Measurements from ENCODE around the gene PTPRK.
"Not testable (repeated sequence)": the region's sequence is repeated elsewhere in the genome, so short reads cannot be mapped to it uniquely, and the experiment has no call there.

The PTPRK gene

DNA sequence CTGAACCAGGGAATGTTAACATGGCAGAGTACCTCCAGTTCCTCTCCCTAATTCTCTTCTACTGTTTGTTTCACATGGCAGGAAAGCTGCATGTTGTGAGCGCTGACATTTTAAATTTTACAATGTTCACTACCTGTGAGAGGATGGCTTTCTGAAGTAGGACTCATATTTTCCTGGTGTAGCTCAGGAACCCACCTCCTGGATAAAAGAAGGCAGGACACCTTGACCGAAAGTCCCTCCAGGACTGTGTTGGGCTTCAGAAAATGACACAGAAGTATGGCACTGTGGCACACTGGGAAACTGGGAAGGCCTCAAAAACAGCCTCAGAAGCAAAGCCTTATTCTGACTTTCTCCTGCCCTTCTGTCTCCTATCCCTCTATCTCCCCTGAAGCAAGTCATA, 33.3 kb downstream of the PTPRK start:
- DNase-seq, result no peak

GRCh38 chr6:128486580-128486979, 33.8 kb downstream of the PTPRK start:
- not testable (repeated sequence) for DNase-seq

DNA sequence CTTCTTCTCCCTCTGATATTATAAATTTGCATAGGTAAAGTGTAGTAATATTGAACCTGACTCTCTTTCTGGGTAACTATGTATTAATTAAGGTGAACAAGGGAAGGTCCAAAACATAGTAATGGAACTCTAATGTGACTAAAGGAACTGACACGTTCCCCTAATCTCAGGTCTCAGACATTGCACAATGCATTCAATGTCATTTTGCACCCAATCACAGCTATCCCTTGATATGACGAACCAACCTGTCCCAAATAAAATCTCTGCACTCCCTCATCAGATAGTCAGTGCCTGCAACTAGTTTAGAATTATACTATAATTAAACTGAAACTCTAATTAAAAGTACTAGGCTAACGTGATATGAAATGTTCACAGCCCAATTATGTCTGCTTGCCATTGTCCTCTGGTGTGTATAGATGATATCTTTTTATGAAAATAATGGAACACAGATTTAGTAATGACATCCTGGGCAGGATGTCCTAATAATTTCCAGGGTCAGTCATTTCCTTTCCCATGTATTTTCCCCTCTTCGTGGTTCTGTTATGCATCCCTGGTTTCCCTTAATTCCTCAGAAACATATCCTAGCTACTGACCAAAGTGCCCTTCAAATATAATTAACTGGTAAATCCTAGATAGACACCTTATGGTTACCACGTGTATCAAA, 36.8 kb downstream of the PTPRK start:
- no peak for DNase-seq

- no peak for DNase-seq
These were observed 37.8 kb downstream of the PTPRK start for GRCh38 chr6:128482642-128483041.

DNA sequence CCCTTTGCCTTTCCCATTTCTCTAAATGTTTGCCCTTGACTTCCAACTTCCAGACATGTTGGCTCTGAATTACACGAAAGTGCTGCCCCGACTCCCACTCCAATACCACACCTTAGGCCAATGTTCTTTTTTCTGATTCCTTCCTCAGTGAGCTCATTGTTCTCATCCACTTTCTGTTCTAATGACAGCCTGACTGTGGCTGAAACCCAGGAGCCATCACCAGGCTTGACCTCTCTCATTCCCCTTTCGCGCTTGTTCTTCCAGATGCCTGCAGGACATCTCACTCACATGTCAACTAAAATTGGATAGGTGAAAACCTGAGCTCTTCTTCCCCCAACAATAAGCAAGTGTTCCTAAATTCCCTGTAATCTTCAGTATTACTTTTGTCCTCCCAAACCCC, 40.4 kb downstream of the PTPRK start:
- DNase-seq, result no peak

GRCh38 chr6:128479048-128479666, 41.2 kb downstream of the PTPRK start:
- DNase-seq, result no peak

GRCh38 chr6:128478230-128479047, 42.0 kb downstream of the PTPRK start:
- no peak for DNase-seq

DNA sequence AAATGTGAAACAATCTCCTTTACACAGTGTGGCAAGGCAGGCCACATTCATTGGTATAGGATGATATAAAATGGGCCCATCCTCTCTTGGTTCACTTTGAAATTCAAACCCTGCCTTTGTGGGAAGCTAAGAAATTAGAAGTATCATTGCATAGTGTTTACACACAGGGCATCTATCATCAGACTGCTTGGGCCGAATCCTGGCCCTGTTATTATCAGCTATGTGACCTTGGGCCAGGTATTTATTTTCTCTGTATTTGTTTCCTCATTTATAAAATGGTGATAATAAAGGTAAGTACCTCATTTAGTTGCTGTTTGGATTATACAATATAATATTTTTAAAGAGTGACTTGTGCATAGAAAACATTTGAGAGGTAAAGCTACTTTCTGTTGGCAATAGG, 45.5 kb downstream of the PTPRK start:
- DNase-seq, result no peak

- DNase-seq, result no peak
These were observed 45.9 kb downstream of the PTPRK start for GRCh38 chr6:128474481-128474880.

DNA sequence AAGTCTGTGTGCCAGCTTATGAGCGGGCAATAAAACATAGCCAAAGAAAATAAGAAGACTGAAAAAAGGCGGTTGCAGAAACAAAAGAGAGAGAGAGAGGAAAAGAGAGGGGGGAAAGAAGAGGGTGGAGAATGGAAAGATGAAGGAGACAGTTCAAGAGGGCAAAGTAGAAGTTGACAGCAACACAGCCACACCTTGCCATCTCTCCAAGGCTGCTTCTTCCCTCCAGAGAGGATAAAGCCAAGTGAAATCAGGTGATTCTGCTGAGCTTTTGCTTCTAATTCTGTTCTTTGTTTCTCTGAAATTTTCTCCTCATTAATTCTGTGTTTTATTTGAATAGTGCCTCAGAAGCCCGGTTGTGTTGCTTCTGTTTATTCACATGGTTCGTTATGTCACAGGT, 48.5 kb downstream of the PTPRK start:
- DNase-seq, result no peak

- DNase-seq, result no peak
These were observed 54.7 kb downstream of the PTPRK start for GRCh38 chr6:128465368-128466343.

- DNase-seq, result no peak
These were observed 55.6 kb downstream of the PTPRK start for GRCh38 chr6:128464790-128465189.

- no peak for DNase-seq
These were observed 56.5 kb downstream of the PTPRK start for GRCh38 chr6:128463942-128464341.

DNA sequence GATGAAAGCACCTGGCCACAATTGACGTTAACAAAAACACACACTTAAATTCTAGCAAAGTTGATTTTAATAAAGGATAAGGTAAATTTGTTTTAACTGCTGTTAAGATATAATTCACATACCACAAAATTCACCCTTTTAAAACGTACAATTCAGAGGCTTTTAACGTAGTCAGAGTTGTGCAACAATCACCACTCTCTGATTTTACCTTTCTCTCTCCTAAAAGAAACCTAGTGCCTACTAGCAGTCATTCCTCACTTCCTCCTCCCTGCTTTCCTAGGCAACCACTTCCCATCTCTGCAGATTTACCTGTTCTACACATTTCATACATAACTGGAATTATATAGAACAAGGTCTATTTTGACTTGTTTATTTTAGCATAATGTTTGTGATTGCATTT, 58.9 kb downstream of the PTPRK start:
- DNase-seq, result no peak

DNA sequence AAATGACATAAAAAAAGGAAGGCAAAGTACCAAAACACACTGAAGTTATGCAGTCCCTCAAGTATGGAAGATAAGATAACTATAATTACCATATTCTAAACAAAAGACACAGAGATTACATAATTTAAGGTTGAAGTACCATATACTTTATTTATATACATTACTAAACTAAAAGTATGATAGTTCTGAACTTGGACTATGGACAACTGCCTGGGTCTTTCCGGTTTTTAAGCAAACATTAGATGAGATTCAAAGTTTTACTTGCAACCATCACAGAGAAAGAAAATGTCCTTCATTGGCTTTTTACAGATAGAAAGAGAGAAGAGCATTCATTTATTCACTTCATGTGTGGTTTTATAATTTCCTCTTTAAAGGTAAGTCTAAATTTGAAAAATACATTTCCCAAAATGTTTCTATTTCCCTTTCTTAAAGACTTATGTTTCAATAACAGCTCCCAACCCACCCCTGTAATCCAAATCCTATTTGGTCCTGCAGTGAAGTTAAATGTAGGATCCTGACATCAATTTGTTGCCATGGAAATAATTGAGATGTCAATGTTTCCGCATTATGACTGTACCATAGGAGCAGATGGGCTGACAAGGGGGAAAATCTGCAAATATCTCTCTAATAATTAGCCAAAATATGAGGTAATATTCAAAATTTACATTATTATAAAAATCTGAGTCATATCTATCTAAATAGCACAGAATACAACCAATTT, 63.7 kb downstream of the PTPRK start:
- DNase-seq, result no peak

- no peak for DNase-seq
These were observed 64.4 kb downstream of the PTPRK start for GRCh38 chr6:128455959-128456358.

DNA sequence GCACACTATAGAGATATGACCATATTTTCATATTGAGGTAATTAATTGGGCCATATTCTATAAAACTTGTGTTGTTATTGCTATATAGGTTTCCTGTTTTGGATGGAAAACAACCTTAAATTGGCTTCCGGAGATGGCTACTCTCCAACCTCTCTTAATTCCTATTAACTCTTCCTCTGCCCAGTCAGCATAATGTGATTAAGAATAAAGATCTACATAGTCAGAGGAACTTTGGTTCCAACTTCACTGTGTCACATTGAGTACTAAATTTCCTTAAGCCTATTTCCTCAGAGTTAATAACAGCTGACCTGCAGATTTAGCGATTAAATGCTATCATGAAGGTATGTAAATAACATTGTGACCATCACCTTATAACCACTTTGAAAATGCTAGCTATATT, 67.7 kb downstream of the PTPRK start:
- no peak for DNase-seq

DNA sequence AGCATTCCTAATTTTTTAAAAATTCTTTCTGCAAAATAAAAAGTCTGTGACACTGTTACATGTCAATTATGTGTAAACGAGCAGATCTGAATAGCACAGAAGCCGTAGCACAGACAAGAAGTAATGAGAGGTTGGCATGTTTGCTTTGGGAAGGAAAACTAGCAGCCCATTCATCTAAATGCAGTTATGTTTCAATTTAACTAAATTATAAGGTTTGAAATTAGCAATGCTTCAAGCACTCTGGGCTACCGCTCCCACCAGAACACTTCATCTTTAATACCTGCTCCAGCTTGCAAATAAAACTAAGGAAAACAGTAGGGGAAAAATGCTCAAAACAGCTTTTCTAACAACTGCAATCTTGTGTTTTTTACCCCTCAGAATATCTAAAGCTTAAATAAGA, 73.9 kb downstream of the PTPRK start:
- no peak for DNase-seq

DNA sequence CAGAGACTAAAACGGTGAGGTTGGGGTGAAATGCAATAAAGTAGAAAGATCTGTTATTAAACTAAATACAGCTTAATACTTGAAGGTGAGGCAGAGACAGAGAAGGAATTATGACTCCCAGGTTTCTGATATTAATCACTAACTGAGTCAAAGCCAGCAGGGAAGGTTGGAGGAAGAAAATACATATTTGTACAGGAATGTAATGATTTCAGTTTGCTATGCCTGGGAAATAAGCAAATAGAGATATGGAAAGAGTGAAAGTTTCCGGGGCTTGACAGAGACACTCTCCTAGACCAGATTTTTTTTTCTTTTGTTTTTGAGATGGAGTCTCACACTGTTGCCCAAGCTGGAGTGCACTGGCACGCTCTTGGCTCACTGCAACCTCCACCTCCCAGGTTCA, 76.8 kb downstream of the PTPRK start:
- DNase-seq, result no peak

- no peak for DNase-seq
These were observed 80.8 kb downstream of the PTPRK start for GRCh38 chr6:128439627-128440026.

- DNase-seq, result no peak
These were observed 82.0 kb downstream of the PTPRK start for GRCh38 chr6:128438393-128438792.

DNA sequence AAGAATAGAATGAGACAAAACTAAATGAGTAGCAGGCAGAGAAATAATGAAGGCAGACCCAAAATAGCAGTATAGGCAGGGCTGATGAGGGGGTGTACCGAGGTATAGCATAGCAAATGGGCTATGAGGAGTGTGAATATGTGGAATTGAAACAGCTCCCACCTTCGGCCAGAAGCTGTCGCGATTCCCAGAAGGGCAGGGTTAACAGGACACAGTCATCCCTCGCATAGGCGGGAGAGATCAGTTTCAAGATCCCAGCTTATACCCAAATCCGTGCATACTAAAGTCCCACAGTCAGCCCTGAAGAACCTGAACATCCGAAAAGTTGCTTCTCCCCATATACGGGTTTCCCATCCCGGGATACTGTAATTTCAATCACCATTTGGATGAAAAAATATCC, 82.7 kb downstream of the PTPRK start:
- DNase-seq, result no peak

Measured in central memory CD4-positive, alpha-beta T cell (primary cell).